HG03520 (cell line): ENCODE measurements around the gene ZNF83.
"Not testable (repeated sequence)": the region's sequence is repeated elsewhere in the genome, so short reads cannot be mapped to it uniquely, and the experiment has no call there.

Source experiments
- ATAC-seq: cut with Tn5 transposase; IDR thresholded peaks from one replicate; pipeline ENCODE4 v1.9.1; 2021; ENCODE audit warnings: mild to moderate bottlenecking, moderate library complexity; ENCODE audit not compliant: unreplicated experiment

Gene ZNF83

GRCh38 chr19:52640916-52641315, 2.8 kb upstream of the ZNF83 start:
- ATAC-seq: no peak

DNA sequence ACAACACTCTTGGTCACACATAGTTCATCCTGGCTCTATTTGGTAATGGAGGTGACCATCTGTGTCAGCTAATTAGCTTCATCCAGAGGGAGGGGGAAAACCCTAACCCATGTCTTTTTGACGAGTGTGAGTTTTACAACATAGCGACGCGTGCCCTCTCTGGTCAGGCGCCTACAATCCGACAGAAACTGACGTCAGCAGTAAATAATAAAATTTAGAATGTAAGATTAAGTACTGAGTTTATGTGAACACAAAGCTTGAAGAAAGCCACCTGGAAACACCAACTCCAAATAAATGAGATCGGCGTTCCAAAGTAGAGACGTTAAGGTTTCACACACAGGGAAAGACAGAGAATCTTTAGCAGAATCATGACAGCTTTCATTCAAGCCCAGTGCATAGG, 1.8 kb upstream of the ZNF83 start:
- ATAC-seq: no peak

DNA sequence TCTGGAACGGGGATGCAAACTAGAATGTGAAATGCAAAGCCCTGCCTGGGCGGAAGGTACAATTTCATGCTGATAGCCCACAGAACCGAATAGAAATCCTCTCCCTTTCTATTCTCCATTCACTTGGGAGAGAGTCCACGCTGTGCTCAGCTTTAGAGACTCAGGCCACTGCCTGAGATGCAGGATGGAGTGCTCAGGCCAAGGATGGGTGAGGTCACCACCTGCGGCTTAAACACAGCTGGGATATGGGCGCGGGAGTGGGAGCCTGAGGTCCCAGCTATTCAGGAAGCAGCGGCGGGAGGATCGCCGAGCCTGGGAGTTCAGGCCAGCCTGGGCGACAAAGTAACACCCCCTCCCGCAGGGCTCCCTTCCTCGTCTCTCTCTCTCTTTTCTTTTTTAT, 446 bp upstream of the ZNF83 start:
- ATAC-seq: no peak

GRCh38 chr19:52635786-52636570, 2.2 kb downstream of the ZNF83 start:
- ATAC-seq: no peak

- not testable (repeated sequence) for ATAC-seq
Observed at GRCh38 chr19:52627441-52627840, 10.7 kb downstream of the ZNF83 start.

DNA sequence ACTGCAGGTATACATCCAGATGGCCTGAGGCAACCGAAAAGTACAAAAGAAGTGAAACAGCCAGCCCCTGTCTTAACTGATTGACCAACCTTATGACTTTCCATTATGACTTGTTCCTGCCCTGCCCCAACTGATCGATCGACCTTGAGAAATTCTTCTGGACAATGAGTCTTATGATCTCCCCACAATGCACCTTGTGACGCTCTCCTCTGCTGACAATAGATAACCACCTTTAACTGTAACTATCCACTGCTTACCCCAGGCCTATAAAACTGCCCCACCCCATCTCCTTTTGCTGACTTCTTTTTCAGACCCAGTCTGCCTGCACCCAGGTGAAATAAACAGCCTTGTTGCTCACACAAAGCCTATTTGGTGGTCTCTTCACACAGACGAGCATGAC, 11.2 kb downstream of the ZNF83 start:
- ATAC-seq: no peak

GRCh38 chr19:52622261-52622660, 15.9 kb downstream of the ZNF83 start:
- no peak for ATAC-seq

DNA sequence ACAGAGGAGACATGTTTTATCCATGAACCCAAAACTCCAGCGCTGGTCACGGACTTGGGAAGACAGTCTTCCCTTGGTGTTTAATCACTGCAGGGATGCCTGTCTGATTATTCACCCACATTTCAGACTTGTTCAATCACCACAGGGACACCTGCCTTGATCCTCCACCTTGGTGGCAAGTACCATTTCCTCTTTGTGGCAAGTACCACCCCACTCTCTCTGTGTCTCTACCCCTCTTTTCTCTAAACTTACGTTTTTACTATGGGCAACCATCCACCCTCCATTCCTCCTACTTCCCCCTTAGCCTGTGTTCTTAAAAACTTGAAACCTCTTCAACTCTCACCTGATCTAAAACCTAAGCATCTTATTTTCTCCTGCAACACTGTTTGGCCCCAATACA, 16.8 kb downstream of the ZNF83 start:
- no peak for ATAC-seq

DNA sequence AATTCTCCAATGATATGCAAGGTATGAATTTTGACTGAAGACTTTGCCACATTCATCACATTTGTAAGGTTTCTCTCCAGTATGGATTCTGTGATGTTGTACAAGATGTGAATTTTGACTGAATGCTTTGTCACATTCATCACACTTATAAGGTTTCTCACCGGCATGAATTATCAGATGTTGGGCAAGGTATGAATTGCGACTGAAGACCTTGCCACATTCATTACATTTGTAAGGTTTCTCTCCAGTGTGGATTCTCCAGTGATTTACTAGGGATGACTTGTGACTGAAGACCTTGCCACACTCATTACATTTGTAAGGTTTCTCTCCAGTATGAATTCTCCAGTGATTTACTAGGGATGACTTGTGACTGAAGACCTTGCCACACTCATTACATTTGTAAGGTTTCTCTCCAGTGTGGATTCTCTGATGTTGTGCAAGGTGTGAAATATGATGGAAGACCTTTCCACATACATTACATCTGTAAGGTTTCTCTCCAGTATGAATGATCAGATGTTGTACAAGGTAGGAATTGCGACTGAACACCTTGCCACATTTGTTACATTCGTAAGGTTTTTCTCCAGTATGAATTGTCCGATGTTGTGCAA, 24.8 kb downstream of the ZNF83 start:
- no peak for ATAC-seq

DNA sequence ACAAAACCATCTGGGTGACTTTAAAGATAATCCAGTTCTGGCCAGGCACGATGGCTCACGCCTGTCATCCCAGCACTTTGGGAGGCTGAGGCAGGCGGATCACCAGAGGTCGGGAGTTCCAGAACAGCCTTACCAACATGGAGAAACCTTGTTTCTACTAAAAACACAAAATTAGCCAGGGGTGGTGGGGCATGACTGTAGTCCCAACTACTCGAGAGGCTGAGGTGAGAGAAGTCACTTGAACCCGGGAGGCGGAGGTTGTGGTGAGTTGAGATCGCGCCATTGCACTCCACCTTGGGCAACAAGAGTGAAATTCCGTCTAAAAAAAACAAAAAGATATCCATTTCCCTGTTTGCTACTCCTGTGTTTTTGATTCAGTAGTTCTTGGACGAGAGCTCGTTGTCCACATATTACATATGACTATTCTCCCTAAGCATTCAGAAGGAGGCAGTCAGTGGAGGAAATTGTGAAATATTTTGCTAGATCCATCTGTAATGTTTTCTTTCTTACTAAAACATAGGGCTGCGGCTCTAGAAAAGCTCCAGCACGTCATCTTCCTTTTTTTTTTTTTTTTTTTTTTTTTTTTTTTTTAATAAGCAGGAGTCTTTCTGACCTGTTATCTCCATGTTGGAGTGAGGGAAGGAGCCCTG, 34.5 kb downstream of the ZNF83 start:
- ATAC-seq: no peak

- ATAC-seq: no peak
Observed at GRCh38 chr19:52602941-52603340, 35.2 kb downstream of the ZNF83 start.

DNA sequence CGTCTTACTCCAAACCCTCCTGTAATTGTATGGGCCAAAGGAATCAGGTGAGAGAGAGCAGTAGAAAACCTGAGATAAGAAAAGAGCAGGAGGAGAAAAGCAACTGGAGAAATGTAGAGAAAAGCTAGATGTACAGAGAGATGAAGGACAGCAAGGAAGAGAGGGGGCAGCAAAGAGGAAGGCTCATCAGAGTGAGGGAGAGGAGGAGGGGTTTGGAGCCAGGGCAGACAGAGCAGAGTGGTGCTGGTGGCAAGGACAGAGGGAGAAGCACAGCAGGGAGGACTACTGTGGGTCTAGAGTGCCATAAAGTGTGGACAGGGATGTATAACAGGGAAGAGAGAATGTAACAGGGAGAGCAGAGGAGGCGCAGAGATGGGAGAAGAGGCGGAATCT, 36.2 kb downstream of the ZNF83 start:
- not testable (repeated sequence) for ATAC-seq

DNA sequence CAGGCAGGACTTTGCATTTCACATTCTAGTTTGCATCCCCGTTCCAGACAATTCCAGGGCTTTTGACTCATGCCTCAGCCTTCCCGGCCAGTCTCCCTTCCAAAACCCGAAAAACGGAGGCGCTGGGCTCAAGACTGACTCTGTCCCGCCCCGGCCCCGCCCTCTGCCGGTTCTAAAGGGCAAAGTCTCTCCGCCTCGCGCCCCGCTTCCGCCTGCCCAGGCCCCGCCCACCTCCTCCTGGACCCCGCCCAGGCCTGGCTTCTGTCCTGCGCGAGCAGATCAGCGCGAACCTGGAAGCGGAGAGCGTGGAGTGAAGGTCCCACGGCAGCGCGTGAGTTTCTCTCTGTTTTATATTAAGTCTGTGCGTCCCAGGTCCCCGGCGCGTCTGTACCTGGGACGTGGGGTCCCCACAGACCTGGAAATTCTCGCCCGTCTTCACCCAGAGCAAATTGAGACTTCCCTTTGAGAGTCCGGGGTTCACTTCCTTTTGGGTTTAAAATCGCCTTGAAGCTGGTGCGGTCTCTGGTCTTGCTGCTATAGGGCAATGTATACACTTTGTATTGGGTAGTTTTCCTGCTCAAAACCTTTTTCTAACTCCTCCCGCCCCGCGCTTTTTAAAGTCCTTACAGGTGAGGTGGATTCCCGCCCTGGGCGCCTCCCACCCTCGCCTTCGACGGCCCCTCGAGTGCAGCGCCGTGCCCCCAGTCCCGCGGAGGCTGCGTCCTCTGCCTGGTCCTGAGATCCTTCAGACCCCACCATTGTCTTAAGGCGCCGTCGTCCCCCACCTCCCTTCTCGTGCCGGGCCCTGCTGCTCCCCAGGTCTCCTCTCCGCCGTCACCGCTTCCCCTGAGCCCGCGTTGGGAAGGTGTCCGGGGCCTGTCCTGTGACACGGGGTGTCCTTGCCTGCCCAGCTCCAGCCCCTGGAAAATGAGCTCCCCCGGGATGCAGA, 36.9 kb downstream of the ZNF83 start:
- peak; percentile 85 for ATAC-seq

GRCh38 chr19:52600639-52601024, 37.5 kb downstream of the ZNF83 start:
- ATAC-seq: no peak

DNA sequence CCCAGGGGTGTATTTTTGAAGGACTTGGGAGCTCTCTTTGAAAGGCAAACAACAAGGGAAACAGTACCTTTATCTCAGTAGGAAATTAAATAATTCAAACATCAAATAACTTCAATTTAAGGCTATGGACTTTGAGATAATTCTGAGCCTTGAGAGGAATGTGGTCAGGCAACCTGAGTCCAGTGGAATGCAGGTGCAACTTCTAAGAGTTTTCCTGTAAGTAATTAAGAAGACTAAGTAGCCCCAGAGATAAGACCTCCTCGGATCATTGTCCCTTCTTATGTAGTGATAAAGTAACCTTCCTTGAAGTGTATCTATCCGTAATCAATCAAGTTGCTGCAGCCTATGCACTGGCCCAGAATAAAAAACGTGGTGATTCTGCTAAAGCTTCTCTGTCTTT, 38.9 kb downstream of the ZNF83 start:
- ATAC-seq: no peak

DNA sequence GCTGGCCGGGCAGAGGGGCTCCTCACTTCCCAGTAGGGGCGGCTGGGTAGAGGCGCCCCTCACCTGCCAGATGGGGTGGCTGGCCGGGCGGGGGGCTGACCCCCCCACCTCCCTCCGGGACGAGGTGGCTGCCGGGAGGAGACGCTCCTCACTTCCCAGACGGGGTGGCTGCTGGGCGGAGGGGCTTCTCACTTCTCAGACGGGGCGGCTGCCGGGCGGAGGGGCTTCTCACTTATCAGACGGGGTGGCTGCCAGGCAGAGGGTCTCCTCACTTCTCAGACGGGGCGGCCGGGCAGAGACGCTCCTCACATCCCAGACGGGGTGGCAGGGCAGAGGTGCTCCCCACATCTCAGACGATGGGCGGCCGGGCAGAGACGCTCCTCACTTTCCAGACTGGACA, 44.7 kb downstream of the ZNF83 start:
- not testable (repeated sequence) for ATAC-seq

GRCh38 chr19:52592301-52592700, 45.9 kb downstream of the ZNF83 start:
- ATAC-seq: no peak

DNA sequence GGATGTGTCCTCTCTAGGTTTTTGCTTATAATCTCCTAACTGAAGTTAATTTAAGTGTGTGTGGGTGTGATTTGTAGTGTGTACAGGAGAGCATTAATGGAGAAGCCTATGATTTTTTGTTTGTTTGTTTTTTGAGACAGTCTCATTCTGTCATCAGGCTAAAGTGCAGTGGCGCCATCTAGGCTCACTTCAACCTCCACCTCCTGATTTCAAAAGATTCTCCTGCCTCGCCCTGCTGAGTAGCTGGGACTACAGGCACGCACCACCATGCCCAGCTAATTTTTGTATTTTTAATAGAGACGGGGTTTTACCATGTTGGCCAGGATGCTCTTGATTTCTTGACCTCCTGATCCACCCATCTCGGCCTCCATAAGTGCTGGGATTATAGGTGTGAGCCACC, 47.4 kb downstream of the ZNF83 start:
- no peak for ATAC-seq

DNA sequence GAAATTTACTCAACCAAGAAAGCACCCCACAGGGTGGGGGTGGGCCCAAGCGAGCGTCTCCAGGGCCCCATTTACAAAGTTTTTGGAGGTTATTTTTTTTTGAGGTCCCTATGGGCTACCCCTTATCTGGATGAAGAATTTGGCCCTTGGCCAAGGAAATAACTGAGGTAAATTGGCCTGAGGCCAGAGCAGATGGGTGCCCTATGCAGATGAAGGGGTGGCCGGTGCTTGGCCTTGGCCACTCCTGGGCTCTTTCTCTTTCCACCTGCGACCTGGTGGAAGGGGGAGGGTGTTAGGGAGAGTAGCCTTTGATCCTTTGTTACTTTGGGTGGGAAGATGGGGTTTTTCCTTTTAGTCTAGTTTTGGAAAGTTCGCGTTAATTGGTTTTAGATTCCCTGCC, 52.6 kb downstream of the ZNF83 start:
- ATAC-seq: no peak

DNA sequence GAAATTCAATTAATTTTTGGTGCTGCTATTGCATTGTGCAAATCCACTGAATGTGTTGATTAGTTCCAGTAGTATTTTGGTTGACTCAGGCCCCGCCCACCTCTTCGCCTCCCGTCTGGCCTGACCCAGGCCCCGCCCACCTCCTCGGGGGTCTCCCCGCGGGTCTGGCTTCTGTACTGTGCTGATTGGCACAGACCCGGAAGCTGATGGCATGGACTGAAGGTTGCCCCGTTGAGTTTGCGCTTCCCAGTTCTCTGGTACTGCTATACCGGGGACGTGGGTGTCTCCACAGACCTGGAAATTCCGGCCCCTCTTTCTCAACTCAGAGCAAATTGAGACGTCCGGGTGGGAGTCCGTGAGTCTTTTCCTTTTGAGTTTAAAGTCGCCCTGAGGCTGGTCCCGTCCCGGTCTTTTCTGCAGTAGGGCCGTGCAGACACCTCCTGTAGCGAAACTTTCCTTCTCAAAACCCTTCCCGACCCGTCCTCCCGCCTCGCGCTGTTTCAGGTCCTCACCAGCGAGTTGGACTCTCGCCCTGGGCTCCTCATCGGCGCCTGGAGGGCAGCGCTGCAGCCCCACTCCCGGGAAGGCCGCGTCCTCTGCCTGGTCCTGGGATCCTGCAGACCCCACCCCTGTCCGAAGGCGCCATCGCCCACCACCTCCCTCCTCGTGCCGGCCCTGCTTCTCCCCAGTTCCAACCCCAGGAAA, 53.3 kb downstream of the ZNF83 start:
- no peak for ATAC-seq
